ENCODE data around the gene MIX23.

DNA sequence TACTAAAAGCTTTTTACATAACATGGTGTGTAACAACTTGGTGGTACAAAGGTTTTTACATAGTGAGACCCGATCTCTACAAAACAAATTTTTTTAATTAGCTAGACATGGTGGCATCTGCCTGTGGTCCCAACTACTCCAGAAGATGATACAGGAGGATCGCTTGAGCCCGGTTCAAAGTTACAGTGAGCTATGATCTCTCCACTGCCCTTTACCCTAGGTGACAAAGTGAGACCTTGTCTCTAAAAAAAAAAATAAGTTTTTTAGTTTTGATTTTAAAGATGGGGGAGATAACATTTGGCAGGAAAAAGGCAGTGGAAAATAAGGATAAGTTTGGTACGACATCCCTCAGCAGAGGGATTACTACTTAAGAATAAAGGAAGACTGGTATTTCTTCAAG, 6.9 kb upstream of the MIX23 start:
- TF ChIP-seq, protein P1, sequence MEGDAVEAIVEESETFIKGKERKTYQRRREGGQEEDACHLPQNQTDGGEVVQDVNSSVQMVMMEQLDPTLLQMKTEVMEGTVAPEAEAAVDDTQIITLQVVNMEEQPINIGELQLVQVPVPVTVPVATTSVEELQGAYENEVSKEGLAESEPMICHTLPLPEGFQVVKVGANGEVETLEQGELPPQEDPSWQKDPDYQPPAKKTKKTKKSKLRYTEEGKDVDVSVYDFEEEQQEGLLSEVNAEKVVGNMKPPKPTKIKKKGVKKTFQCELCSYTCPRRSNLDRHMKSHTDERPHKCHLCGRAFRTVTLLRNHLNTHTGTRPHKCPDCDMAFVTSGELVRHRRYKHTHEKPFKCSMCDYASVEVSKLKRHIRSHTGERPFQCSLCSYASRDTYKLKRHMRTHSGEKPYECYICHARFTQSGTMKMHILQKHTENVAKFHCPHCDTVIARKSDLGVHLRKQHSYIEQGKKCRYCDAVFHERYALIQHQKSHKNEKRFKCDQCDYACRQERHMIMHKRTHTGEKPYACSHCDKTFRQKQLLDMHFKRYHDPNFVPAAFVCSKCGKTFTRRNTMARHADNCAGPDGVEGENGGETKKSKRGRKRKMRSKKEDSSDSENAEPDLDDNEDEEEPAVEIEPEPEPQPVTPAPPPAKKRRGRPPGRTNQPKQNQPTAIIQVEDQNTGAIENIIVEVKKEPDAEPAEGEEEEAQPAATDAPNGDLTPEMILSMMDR (IDR thresholded peaks at IDR 0.05; ENCODE audit: insufficient read depth, low read depth, low read length) = no peak
- no peak for TF ChIP-seq EZH2 (IDR thresholded peaks at IDR 0.05; ENCODE audit: insufficient read depth, low read length)
